Measurements from ENCODE around the gene ATG2A. TPM values are rescaled to one million over a fixed set of nuclear protein-coding genes. Genes with fewer than 3 reads are reported as not detected.

Gene ATG2A
- total RNA-seq, 5 donors from 2014 or later (not counting 1 experiment from before 2014, with no cell fraction given) = 50.9 to 165 (median 55.4) TPM

- WGBS (ENCODE audit: insufficient coverage) = no CpG with 5 or more reads among the region's 5 CpGs
- H3K4me1 Mint-ChIP-seq = peaks cover 42 to 53% (median 52%) of the 10 kb centered on the region in 3 donors
- ATAC-seq (replicated peaks in 1 of 4) (no peak), DNase-seq (no peak)
- H3K27ac Mint-ChIP-seq = peak overlapping the region; percentile 16 to 27
- H3K9me3 ChIP-seq = no peaks in the 10 kb centered on the region
- H3K27me3 ChIP-seq (replicated peaks in 1 of 2; ENCODE audit: control insufficient read depth in 2 of 2, extremely low read depth in 1 of 2, insufficient read depth in 2 of 2, low read length in 1 of 2) = no peaks in the 10 kb centered on the region
- CTCF ChIA-PET = interaction anchor here in 1 of 2 donors (0.7 kb wide), 1 partner anchor 34 kb away, joined by 3 read pairs; no protein-coding TSS in a partner anchor
- no peak overlapping the region for H3K4me3 ChIP-seq (ENCODE audit: control insufficient read depth in 1 of 2, extremely low read depth in 1 of 2, low read length in 1 of 2)
- H3K36me3 ChIP-seq (ENCODE audit: control insufficient read depth in 2 of 2, extremely low read depth in 1 of 2, insufficient read depth in 1 of 2, low read length in 1 of 2) = no peaks in the 10 kb centered on the region
- no peak overlapping the region for H3K4me3 Mint-ChIP-seq
- POLR2A ChIA-PET = interaction anchor here in 1 of 2 donors (1.0 kb wide), 1 partner anchor 23 kb away, joined by 9 read pairs; no protein-coding TSS in a partner anchor
- no peak overlapping the region for H3K27ac ChIP-seq (ENCODE audit: low read length)
- H3K9me3 Mint-ChIP-seq = no peaks in the 10 kb centered on the region
- peaks cover 24 to 51% of the 10 kb centered on the region in 2 experiments for H3K4me1 ChIP-seq (ENCODE audit: control insufficient read depth in 1 of 2, extremely low read depth in 1 of 2, insufficient read depth in 2 of 2, low read length in 2 of 2)
- no peaks in the 10 kb centered on the region for H3K27me3 Mint-ChIP-seq
- H3K36me3 Mint-ChIP-seq = peaks cover 2% of the 10 kb centered on the region
Observed at GRCh38 chr11:64882243-64882642, 34.8 kb downstream of the ATG2A start.

GRCh38 chr11:64881476-64881875 is 35.5 kb downstream of the ATG2A start:
- ChIA-PET POLR2A (interaction anchor here (0.6 to 1.0 kb wide), 2 partner anchors 15 to 23 kb away, joined by 3 to 9 read pairs; no protein-coding TSS in a partner anchor), CTCF (interaction anchor here in 1 of 2 donors (0.5 kb wide), 1 partner anchor 36 kb away, joined by 4 read pairs; no protein-coding TSS in a partner anchor)
- H3K9me3 ChIP-seq = no peaks in the 10 kb centered on the region
- ATAC-seq (replicated peaks in 1 of 4) (no peak), DNase-seq (no peak)
- peaks cover 10% of the 10 kb centered on the region for H3K36me3 Mint-ChIP-seq
- peaks cover 24 to 57% of the 10 kb centered on the region in 2 experiments for H3K4me1 ChIP-seq (ENCODE audit: control insufficient read depth in 1 of 2, extremely low read depth in 1 of 2, insufficient read depth in 2 of 2, low read length in 2 of 2)
- no peaks in the 10 kb centered on the region for H3K27me3 Mint-ChIP-seq
- 98% methylated on average over 6 of the region's 8 CpGs for WGBS (ENCODE audit: insufficient coverage)
- peak overlapping the region; percentile 82 to 96 for H3K27ac Mint-ChIP-seq
- no peak overlapping the region for H3K4me3 ChIP-seq (ENCODE audit: control insufficient read depth in 1 of 2, extremely low read depth in 1 of 2, low read length in 1 of 2)
- peaks cover 0 to 2% of the 10 kb centered on the region in 2 donors for H3K36me3 ChIP-seq (ENCODE audit: control insufficient read depth in 2 of 2, extremely low read depth in 1 of 2, insufficient read depth in 1 of 2, low read length in 1 of 2)
- no peak overlapping the region for H3K27ac ChIP-seq (ENCODE audit: low read length)
- H3K4me1 Mint-ChIP-seq = peaks cover 44 to 59% (median 57%) of the 10 kb centered on the region in 3 donors
- peak overlapping the region in 1 of 3 donors; percentile 99 for H3K4me3 Mint-ChIP-seq
- H3K9me3 Mint-ChIP-seq = no peaks in the 10 kb centered on the region
- H3K27me3 ChIP-seq (replicated peaks in 1 of 2; ENCODE audit: control insufficient read depth in 2 of 2, extremely low read depth in 1 of 2, insufficient read depth in 2 of 2, low read length in 1 of 2) = no peaks in the 10 kb centered on the region

GRCh38 chr11:64880240-64881001 is 36.6 kb downstream of the ATG2A start:
- POLR2A ChIA-PET = interaction anchor here (0.6 kb wide), 4 partner anchors 44 to 563 kb away, joined by 4 to 16 read pairs (median 6); partner anchors contain the start of gene PRDX5 (in 1 of the 2)
- peak overlapping the region; percentile 24 to 44 for H3K4me3 ChIP-seq (ENCODE audit: control insufficient read depth in 1 of 2, extremely low read depth in 1 of 2, low read length in 1 of 2)
- no peaks in the 10 kb centered on the region for H3K9me3 ChIP-seq
- Mint-ChIP-seq H3K27me3 (no peaks in the 10 kb centered on the region), H3K36me3 (peaks cover 20% of the 10 kb centered on the region), H3K4me3 (peak overlapping the region; percentile 84 to 99 (median 99)), H3K9me3 (no peaks in the 10 kb centered on the region), H3K4me1 (peaks cover 43 to 60% (median 59%) of the 10 kb centered on the region in 3 donors), H3K27ac (peak overlapping the region; percentile 96)
- ATAC-seq (replicated peaks in 1 of 4) = no peak
- peak overlapping the region; percentile 89 for H3K27ac ChIP-seq (ENCODE audit: low read length)
- CTCF ChIA-PET = interaction anchor here in 1 of 2 donors (0.6 kb wide), 1 partner anchor 64 kb away, joined by 4 read pairs; no protein-coding TSS in a partner anchor
- H3K36me3 ChIP-seq (ENCODE audit: control insufficient read depth in 2 of 2, extremely low read depth in 1 of 2, insufficient read depth in 1 of 2, low read length in 1 of 2) = peaks cover 5 to 6% of the 10 kb centered on the region in 2 donors
- WGBS (ENCODE audit: insufficient coverage) = 44% methylated on average over 8 of the region's 14 CpGs
- no peaks in the 10 kb centered on the region for H3K27me3 ChIP-seq (replicated peaks in 1 of 2; ENCODE audit: control insufficient read depth in 2 of 2, extremely low read depth in 1 of 2, insufficient read depth in 2 of 2, low read length in 1 of 2)
- peak in 1 of 35 experiments; percentile 72 for DNase-seq
- H3K4me1 ChIP-seq (ENCODE audit: control insufficient read depth in 1 of 2, extremely low read depth in 1 of 2, insufficient read depth in 2 of 2, low read length in 2 of 2) = peaks cover 24 to 66% of the 10 kb centered on the region in 2 experiments

- peaks cover 28% of the 10 kb centered on the region for H3K36me3 Mint-ChIP-seq
- ATAC-seq (replicated peaks in 1 of 4) (no peak), DNase-seq (peak in 1 of 35 experiments; percentile 44)
- Histone ChIP-seq H3K27me3 (replicated peaks in 1 of 2; ENCODE audit: control insufficient read depth in 2 of 2, extremely low read depth in 1 of 2, insufficient read depth in 2 of 2, low read length in 1 of 2) (no peaks in the 10 kb centered on the region), H3K4me1 (ENCODE audit: control insufficient read depth in 1 of 2, extremely low read depth in 1 of 2, insufficient read depth in 2 of 2, low read length in 2 of 2) (peaks cover 30 to 69% of the 10 kb centered on the region in 2 experiments), H3K9me3 (no peaks in the 10 kb centered on the region), H3K27ac (ENCODE audit: low read length) (peak overlapping the region; percentile 89), H3K4me3 (ENCODE audit: control insufficient read depth in 1 of 2, extremely low read depth in 1 of 2, low read length in 1 of 2) (peak overlapping the region; percentile 53 to 72), H3K36me3 (ENCODE audit: control insufficient read depth in 2 of 2, extremely low read depth in 1 of 2, insufficient read depth in 1 of 2, low read length in 1 of 2) (peaks cover 11 to 14% of the 10 kb centered on the region in 2 donors)
- ChIA-PET POLR2A (interaction anchor here in 1 of 2 donors (0.6 kb wide), 2 partner anchors 114 to 662 kb away, joined by 3 to 7 read pairs; no protein-coding TSS in a partner anchor), CTCF (interaction anchor here (0.5 to 1.3 kb wide), 5 partner anchors 9 to 822 kb away, joined by 4 to 5 read pairs (median 4); no protein-coding TSS in a partner anchor)
- peak overlapping the region; percentile 96 for H3K27ac Mint-ChIP-seq
- 5% methylated on average over 9 of the region's 16 CpGs for WGBS (ENCODE audit: insufficient coverage)
- no peaks in the 10 kb centered on the region for H3K9me3 Mint-ChIP-seq
- no peaks in the 10 kb centered on the region for H3K27me3 Mint-ChIP-seq
- H3K4me1 Mint-ChIP-seq = peaks cover 48 to 66% (median 64%) of the 10 kb centered on the region in 3 donors
- peak overlapping the region; percentile 84 to 99 (median 99) for H3K4me3 Mint-ChIP-seq
Observed at GRCh38 chr11:64879244-64879900, 37.6 kb downstream of the ATG2A start.

- CTCF ChIA-PET = interaction anchor here (0.5 to 1.3 kb wide), 8 partner anchors 10 to 822 kb away, joined by 3 to 5 read pairs (median 4); no protein-coding TSS in a partner anchor
- 0% methylated on average over 62 of the region's 75 CpGs for WGBS (ENCODE audit: insufficient coverage)
- H3K4me1 ChIP-seq (ENCODE audit: control insufficient read depth in 1 of 2, extremely low read depth in 1 of 2, insufficient read depth in 2 of 2, low read length in 2 of 2) = peaks cover 30 to 71% of the 10 kb centered on the region in 2 experiments
Observed at GRCh38 chr11:64878494-64879243, 38.3 kb downstream of the ATG2A start, which contains the start of gene EHD1. Gene EHD1 (minus strand): TSS chr11:64878621. CDS start chr11:64878464, 157 bp downstream.

More at GRCh38 chr11:64878494-64879243, 38.3 kb downstream of the ATG2A start, which contains the start of gene EHD1:
- no peaks in the 10 kb centered on the region for H3K9me3 ChIP-seq
- H3K27ac Mint-ChIP-seq = peak within 1 kb of the TSS; percentile 96 to 97
- H3K9me3 Mint-ChIP-seq = no peaks in the 10 kb centered on the region
- peak; percentile 98 to 100 (median 99) for DNase-seq
- H3K36me3 ChIP-seq (ENCODE audit: control insufficient read depth in 2 of 2, extremely low read depth in 1 of 2, insufficient read depth in 1 of 2, low read length in 1 of 2) = peaks cover 14 to 17% of the 10 kb centered on the region in 2 donors
- H3K27me3 Mint-ChIP-seq = no peaks in the 10 kb centered on the region
- H3K27me3 ChIP-seq (replicated peaks in 1 of 2; ENCODE audit: control insufficient read depth in 2 of 2, extremely low read depth in 1 of 2, insufficient read depth in 2 of 2, low read length in 1 of 2) = no peaks in the 10 kb centered on the region
- ATAC-seq (replicated peaks in 1 of 4) = peak; percentile 79 to 90 (median 83)
- peak within 1 kb of the TSS; percentile 99 for H3K4me3 Mint-ChIP-seq
- POLR2A ChIA-PET = interaction anchor here (0.5 to 1.1 kb wide), 9 partner anchors 10 to 677 kb away, joined by 3 to 8 read pairs (median 4); partner anchors contain the start of gene SF1 (in 1 of the 2)
- H3K27ac ChIP-seq (ENCODE audit: low read length) = peak within 1 kb of the TSS; percentile 89
- peaks cover 30% of the 10 kb centered on the region for H3K36me3 Mint-ChIP-seq
- peak within 1 kb of the TSS; percentile 95 to 99 for H3K4me3 ChIP-seq (ENCODE audit: control insufficient read depth in 1 of 2, extremely low read depth in 1 of 2, low read length in 1 of 2)
- peaks cover 51 to 64% (median 60%) of the 10 kb centered on the region in 3 donors for H3K4me1 Mint-ChIP-seq

Measured in T-cell (primary cell).